Measurements from ENCODE around the gene CLEC10A. TPM values are rescaled to one million over a fixed set of nuclear protein-coding genes. Genes with fewer than 3 reads are reported as not detected.
"Not testable (repeated sequence)": the region's sequence is repeated elsewhere in the genome, so short reads cannot be mapped to it uniquely, and the experiment has no call there.

The CLEC10A gene
- total RNA-seq, 2 donors from 2014 or later = 0.55 to 5.7 TPM

DNA sequence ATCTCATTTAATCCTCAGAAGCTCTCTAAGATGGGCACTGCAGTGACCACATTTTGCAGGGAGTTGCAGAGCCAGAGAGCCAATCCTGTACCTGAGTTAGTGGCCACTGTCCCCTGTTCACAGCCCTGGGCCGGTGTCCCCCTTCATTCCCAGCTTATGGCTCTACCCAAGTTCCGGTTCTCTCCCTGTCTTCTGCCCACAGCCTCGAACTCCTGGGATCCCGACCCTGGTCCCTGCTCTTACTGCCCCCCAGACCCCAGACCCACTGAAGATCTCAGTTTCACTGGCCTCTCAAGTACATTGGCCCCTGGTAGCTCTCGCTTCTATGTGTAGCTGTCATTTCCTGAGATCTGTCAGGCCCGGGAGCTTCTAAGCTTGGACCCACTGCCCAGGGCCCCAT, 22.4 kb upstream of the CLEC10A start:
- Histone ChIP-seq H3K36me3 (no peaks in the 10 kb centered on the region), H3K4me3 (no peak overlapping the region), H3K4me1 (replicated peaks) (no peaks in the 10 kb centered on the region), H3K27ac (no peak overlapping the region), H3K27me3 (replicated peaks; ENCODE audit: insufficient read depth) (no peaks in the 10 kb centered on the region), H3K9me3 (no peaks in the 10 kb centered on the region)
- TF ChIP-seq, protein P1, sequence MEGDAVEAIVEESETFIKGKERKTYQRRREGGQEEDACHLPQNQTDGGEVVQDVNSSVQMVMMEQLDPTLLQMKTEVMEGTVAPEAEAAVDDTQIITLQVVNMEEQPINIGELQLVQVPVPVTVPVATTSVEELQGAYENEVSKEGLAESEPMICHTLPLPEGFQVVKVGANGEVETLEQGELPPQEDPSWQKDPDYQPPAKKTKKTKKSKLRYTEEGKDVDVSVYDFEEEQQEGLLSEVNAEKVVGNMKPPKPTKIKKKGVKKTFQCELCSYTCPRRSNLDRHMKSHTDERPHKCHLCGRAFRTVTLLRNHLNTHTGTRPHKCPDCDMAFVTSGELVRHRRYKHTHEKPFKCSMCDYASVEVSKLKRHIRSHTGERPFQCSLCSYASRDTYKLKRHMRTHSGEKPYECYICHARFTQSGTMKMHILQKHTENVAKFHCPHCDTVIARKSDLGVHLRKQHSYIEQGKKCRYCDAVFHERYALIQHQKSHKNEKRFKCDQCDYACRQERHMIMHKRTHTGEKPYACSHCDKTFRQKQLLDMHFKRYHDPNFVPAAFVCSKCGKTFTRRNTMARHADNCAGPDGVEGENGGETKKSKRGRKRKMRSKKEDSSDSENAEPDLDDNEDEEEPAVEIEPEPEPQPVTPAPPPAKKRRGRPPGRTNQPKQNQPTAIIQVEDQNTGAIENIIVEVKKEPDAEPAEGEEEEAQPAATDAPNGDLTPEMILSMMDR (IDR thresholded peaks at IDR 0.05) = no peak
- no peak for TF ChIP-seq POLR2AphosphoS5 (IDR thresholded peaks at IDR 0.05)
- no peak for TF ChIP-seq POLR2A (IDR thresholded peaks at IDR 0.05)
- intact Hi-C loops (cut with DNase I) = no loop called here
- WGBS = 80% methylated on average over 6 of the region's 6 CpGs
- DNase-seq (ENCODE audit: low spot score) = no peak

- Histone ChIP-seq H3K4me3 (no peak overlapping the region), H3K27me3 (replicated peaks; ENCODE audit: insufficient read depth) (no peaks in the 10 kb centered on the region), H3K4me1 (replicated peaks) (no peaks in the 10 kb centered on the region), H3K36me3 (no peaks in the 10 kb centered on the region), H3K27ac (no peak overlapping the region), H3K9me3 (no peaks in the 10 kb centered on the region)
- WGBS = 93% methylated on average over 14 of the region's 14 CpGs
- TF ChIP-seq, protein P1 (IDR thresholded peaks at IDR 0.05) = no peak
- TF ChIP-seq POLR2A (IDR thresholded peaks at IDR 0.05) (no peak), POLR2AphosphoS5 (IDR thresholded peaks at IDR 0.05) (no peak)
- DNase-seq (ENCODE audit: low spot score) = no peak
- intact Hi-C loops (cut with DNase I) = no loop called here
Measured at GRCh38 chr17:7101531-7101930, 21.5 kb upstream of the CLEC10A start.

- H3K27me3 ChIP-seq (replicated peaks; ENCODE audit: insufficient read depth); intact Hi-C loops (cut with DNase I); H3K36me3 ChIP-seq; H3K27ac ChIP-seq; H3K4me3 ChIP-seq; DNase-seq (ENCODE audit: low spot score); H3K4me1 ChIP-seq (replicated peaks); H3K9me3 ChIP-seq: not testable (repeated sequence)
- WGBS = 95% methylated on average over 50 of the region's 50 CpGs
Measured at GRCh38 chr17:7100641-7101379, 20.8 kb upstream of the CLEC10A start.

- no peaks in the 10 kb centered on the region for H3K9me3 ChIP-seq
- H3K4me3 ChIP-seq = no peak overlapping the region
- H3K27me3 ChIP-seq (replicated peaks; ENCODE audit: insufficient read depth) = no peaks in the 10 kb centered on the region
- no peak for TF ChIP-seq POLR2AphosphoS5 (IDR thresholded peaks at IDR 0.05)
- H3K4me1 ChIP-seq (replicated peaks) = no peaks in the 10 kb centered on the region
- H3K27ac ChIP-seq = no peak overlapping the region
- H3K36me3 ChIP-seq = no peaks in the 10 kb centered on the region
- 88% methylated on average over 13 of the region's 13 CpGs for WGBS
- no peak for DNase-seq (ENCODE audit: low spot score)
- intact Hi-C loops (cut with DNase I) = no loop called here
Measured at GRCh38 chr17:7098802-7099459, 18.9 kb upstream of the CLEC10A start.

- 37% methylated on average over 5 of the region's 5 CpGs for WGBS
- Histone ChIP-seq H3K27ac (no peak overlapping the region), H3K27me3 (replicated peaks; ENCODE audit: insufficient read depth) (no peaks in the 10 kb centered on the region), H3K9me3 (no peaks in the 10 kb centered on the region), H3K4me3 (no peak overlapping the region), H3K4me1 (replicated peaks) (no peaks in the 10 kb centered on the region), H3K36me3 (no peaks in the 10 kb centered on the region)
- TF ChIP-seq POLR2AphosphoS5 (IDR thresholded peaks at IDR 0.05) (no peak), POLR2A (IDR thresholded peaks at IDR 0.05) (no peak)
- TF ChIP-seq, protein P1 (IDR thresholded peaks at IDR 0.05) = no peak
- DNase-seq (ENCODE audit: low spot score) = no peak
- intact Hi-C loops (cut with DNase I) = no loop called here
Measured at GRCh38 chr17:7097940-7098339, 17.9 kb upstream of the CLEC10A start.

GRCh38 chr17:7095625-7096024, 15.6 kb upstream of the CLEC10A start:
- no peaks in the 10 kb centered on the region for H3K4me1 ChIP-seq (replicated peaks)
- H3K36me3 ChIP-seq = no peaks in the 10 kb centered on the region
- DNase-seq (ENCODE audit: low spot score) = no peak
- no peak overlapping the region for H3K27ac ChIP-seq
- no peak overlapping the region for H3K4me3 ChIP-seq
- no peak for TF ChIP-seq POLR2A (IDR thresholded peaks at IDR 0.05)
- no peak for TF ChIP-seq POLR2AphosphoS5 (IDR thresholded peaks at IDR 0.05)
- TF ChIP-seq, protein P1 (IDR thresholded peaks at IDR 0.05) = no peak
- intact Hi-C loops (cut with DNase I) = no loop called here
- H3K9me3 ChIP-seq = no peaks in the 10 kb centered on the region
- H3K27me3 ChIP-seq (replicated peaks; ENCODE audit: insufficient read depth) = no peaks in the 10 kb centered on the region
- WGBS = 87% methylated on average over 1 of the region's 1 CpG
